ENCODE results near the gene PROSER2.

Gene PROSER2

DNA sequence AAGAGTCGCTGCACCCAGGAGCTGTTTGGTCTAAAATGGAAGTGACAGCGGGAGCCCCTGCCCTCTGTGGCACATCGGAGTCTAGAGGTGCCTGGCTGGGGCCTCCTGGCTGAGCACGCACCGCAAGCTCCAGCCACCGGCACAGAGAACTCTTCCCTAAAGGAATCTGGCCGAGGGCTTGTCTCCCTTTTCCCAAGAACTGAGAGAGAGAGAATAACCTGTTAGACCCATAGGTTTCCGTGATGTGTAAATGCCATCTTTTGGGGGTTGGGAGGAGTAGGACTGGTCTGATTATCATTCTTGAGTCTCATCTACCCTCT lies 47.3 kb downstream of the PROSER2 start:
- no peak overlapping the region for H3K27ac ChIP-seq
- H3K4me3 ChIP-seq (ENCODE audit: low read depth, low read length): no peak overlapping the region
- DNase-seq: no peak
- no peaks in the 10 kb centered on the region for H3K9me3 ChIP-seq (ENCODE audit: severe bottlenecking)
- H3K36me3 ChIP-seq: no peaks in the 10 kb centered on the region
- TF ChIP-seq, protein P1, sequence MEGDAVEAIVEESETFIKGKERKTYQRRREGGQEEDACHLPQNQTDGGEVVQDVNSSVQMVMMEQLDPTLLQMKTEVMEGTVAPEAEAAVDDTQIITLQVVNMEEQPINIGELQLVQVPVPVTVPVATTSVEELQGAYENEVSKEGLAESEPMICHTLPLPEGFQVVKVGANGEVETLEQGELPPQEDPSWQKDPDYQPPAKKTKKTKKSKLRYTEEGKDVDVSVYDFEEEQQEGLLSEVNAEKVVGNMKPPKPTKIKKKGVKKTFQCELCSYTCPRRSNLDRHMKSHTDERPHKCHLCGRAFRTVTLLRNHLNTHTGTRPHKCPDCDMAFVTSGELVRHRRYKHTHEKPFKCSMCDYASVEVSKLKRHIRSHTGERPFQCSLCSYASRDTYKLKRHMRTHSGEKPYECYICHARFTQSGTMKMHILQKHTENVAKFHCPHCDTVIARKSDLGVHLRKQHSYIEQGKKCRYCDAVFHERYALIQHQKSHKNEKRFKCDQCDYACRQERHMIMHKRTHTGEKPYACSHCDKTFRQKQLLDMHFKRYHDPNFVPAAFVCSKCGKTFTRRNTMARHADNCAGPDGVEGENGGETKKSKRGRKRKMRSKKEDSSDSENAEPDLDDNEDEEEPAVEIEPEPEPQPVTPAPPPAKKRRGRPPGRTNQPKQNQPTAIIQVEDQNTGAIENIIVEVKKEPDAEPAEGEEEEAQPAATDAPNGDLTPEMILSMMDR (IDR thresholded peaks at IDR 0.05; ENCODE audit: low read depth, low read length): no peak
- H3K27me3 ChIP-seq (ENCODE audit: insufficient read depth, low read depth, severe bottlenecking): no peaks in the 10 kb centered on the region

DNA sequence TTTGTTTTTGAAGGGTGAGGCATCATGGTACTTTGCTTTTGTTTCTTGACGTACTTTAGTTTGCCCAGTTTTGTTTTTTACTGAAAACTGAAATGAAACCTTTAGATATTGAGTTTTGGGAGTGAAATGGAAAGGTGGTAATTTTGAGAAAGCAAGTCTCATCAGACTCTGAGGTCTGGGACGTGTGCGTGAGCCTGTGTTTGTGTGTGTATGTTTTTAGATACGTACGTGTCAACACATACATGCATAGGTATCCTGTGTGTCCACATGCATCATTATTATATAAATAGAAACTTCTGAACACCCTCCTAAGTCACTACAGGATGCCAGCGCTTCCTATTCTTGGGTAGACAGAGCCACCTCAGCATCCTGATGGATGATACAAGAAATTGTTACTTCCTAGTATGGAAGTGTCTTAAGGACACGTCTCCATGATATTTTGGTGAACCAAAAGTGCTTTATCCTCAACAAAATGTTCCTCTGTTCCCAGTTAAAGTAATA lies 47.8 kb downstream of the PROSER2 start:
- TF ChIP-seq, protein P1 (IDR thresholded peaks at IDR 0.05; ENCODE audit: low read depth, low read length): no peak
- no peak for DNase-seq
- no peaks in the 10 kb centered on the region for H3K27me3 ChIP-seq (ENCODE audit: insufficient read depth, low read depth, severe bottlenecking)
- no peaks in the 10 kb centered on the region for H3K36me3 ChIP-seq
- H3K9me3 ChIP-seq (ENCODE audit: severe bottlenecking): no peaks in the 10 kb centered on the region
- no peak overlapping the region for H3K27ac ChIP-seq
- H3K4me3 ChIP-seq (ENCODE audit: low read depth, low read length): no peak overlapping the region

GRCh38 chr10:11871466-11871865 lies 48.3 kb downstream of the PROSER2 start:
- DNase-seq: no peak

DNA sequence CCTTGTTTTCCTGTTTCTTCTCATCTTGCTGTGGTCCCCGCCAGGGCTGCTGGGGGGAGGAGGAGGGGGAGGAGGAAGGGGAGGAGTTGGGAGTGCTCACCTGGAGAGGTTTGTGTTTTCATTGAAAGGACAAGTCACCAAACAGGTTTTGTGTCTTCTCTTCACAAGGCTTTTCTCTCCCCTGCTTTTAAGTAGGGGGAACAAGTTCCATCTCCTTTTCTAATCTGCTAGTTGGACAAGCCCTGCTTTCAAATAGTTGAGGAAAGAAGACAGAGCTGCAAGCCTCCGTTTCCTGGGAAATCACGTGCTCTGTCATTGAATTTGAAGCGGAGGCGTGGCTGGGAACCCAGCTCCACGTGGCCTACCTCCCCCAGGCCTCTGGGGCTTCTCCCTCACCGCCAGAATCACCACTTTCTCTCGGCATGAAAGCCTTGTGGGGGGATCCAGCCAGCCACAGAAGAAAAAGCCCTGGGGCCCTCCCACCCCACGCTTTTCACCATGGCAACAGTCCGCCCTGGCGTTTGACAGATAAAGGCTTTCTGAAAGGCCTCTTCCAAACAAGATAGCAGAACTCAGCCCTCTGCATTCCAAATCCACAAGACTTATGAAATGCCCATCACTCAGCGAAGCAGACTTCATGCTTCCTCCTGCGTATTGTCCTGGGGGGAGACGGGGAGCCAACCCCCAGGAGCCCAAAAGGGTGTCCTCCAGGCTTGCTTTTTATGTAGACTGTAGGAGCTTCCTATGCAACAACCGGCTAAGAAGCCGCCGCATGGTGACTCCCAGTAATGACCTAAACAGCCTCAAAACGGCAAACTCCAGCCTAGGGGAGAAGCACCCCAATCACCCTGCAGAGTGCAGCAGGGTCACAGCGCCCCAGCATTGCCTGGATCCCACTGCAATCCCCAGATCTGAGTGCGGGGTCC lies 51.7 kb downstream of the PROSER2 start:
- no peak for DNase-seq

More at GRCh38 chr10:11871466-11871865, 48.3 kb downstream of the PROSER2 start:
- H3K27ac ChIP-seq: no peak overlapping the region
- TF ChIP-seq, protein P1 (IDR thresholded peaks at IDR 0.05; ENCODE audit: low read depth, low read length): no peak
- H3K9me3 ChIP-seq (ENCODE audit: severe bottlenecking): no peaks in the 10 kb centered on the region
- H3K36me3 ChIP-seq: no peaks in the 10 kb centered on the region
- H3K4me3 ChIP-seq (ENCODE audit: low read depth, low read length): no peak overlapping the region
- H3K27me3 ChIP-seq (ENCODE audit: insufficient read depth, low read depth, severe bottlenecking): no peaks in the 10 kb centered on the region

DNA sequence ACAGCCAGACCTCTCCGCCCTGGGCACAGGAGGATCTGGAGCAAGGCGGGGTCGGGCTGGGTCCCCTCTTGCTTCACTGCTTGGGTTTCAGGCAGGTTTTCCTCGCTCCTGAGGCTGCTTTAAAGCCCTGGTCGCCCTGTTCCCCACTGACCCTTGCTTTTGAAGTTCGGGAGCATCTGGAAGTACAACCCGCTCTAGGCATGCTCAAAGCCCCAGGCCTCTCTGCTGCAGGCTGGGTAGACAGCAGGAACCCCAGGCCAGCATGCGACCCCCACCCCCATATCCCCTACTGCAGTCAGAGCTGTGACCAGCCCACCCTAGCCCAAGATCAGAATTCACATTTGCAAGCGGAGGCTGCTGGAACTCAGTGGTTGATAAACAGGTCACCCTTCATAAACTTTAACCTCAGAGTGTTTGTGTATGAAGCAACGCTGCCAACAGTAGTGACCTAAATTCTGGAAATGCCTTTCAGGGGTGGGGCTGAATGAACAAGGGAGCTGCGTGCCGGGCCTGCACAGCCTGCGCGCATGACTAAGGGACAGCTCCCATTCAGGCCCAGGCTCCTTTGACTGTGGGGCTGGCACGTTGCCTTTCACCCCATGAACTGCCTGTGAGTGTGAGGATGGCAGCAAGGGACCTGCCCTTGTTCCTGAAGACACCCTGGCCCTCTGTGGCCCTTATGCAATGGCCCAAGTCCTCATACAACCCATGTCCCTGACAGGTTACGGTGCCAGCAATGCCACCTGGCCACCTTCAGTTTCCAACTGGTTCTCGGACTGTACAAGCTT lies 52.5 kb downstream of the PROSER2 start:
- TF ChIP-seq, protein P1 (IDR thresholded peaks at IDR 0.05; ENCODE audit: low read depth, low read length): no peak
- H3K9me3 ChIP-seq (ENCODE audit: severe bottlenecking): no peaks in the 10 kb centered on the region
- no peak for DNase-seq
- no peak overlapping the region for H3K27ac ChIP-seq
- H3K4me3 ChIP-seq (ENCODE audit: low read depth, low read length): no peak overlapping the region
- H3K36me3 ChIP-seq: no peaks in the 10 kb centered on the region
- H3K27me3 ChIP-seq (ENCODE audit: insufficient read depth, low read depth, severe bottlenecking): no peaks in the 10 kb centered on the region

More for the DNA sequence above, 51.7 kb downstream of the PROSER2 start:
- Histone ChIP-seq H3K4me3 (ENCODE audit: low read depth, low read length) (no peak overlapping the region), H3K27ac (no peak overlapping the region), H3K9me3 (ENCODE audit: severe bottlenecking) (no peaks in the 10 kb centered on the region), H3K36me3 (no peaks in the 10 kb centered on the region), H3K27me3 (ENCODE audit: insufficient read depth, low read depth, severe bottlenecking) (no peaks in the 10 kb centered on the region)
- TF ChIP-seq, protein P1 (IDR thresholded peaks at IDR 0.05; ENCODE audit: low read depth, low read length): no peak
